ENCODE results near the gene NR6A1.

The NR6A1 gene

GRCh38 chr9:124805186-124805585, 34.1 kb upstream of the NR6A1 start:
- no peaks in the 10 kb centered on the region for H3K9me3 ChIP-seq (ENCODE audit: control insufficient read depth, insufficient read depth, low read depth, low read length)
- no peak for TF ChIP-seq PATZ1 (tag by site-specific recombination; IDR thresholded peaks at IDR 0.05)
- TF ChIP-seq ZNF121 (tag by site-specific recombination; IDR thresholded peaks at IDR 0.05) = no peak
- no peak for TF ChIP-seq ZNF280C (tag by site-specific recombination; IDR thresholded peaks at IDR 0.05)
- TF ChIP-seq TRIM28 (IDR thresholded peaks at IDR 0.05; ENCODE audit: borderline replicate concordance, low read length) = no peak
- TF ChIP-seq ZNF266 (tag by site-specific recombination; IDR thresholded peaks at IDR 0.05; ENCODE audit: low read depth) = no peak
- no peak for TF ChIP-seq ZNF362 (tag by site-specific recombination; IDR thresholded peaks at IDR 0.05)
- TF ChIP-seq MYNN (tag by site-specific recombination; IDR thresholded peaks at IDR 0.05; ENCODE audit: borderline replicate concordance) = no peak
- TF ChIP-seq ZNF629 (tag by site-specific recombination; IDR thresholded peaks at IDR 0.05) = no peak
- TF ChIP-seq ZSCAN4 (tag by site-specific recombination; IDR thresholded peaks at IDR 0.05) = no peak
- TF ChIP-seq ZNF624 (tag by site-specific recombination; IDR thresholded peaks at IDR 0.05) = no peak
- no peak for TF ChIP-seq KLF10 (tag by site-specific recombination; IDR thresholded peaks at IDR 0.05)
- TF ChIP-seq ZNF660 (tag by site-specific recombination; IDR thresholded peaks at IDR 0.05) = no peak
- TF ChIP-seq SCRT1 (tag by site-specific recombination; IDR thresholded peaks at IDR 0.05; ENCODE audit: borderline replicate concordance) = no peak
- no peak for TF ChIP-seq MZF1 (tag by site-specific recombination; IDR thresholded peaks at IDR 0.05; ENCODE audit: borderline replicate concordance)
- TF ChIP-seq ZNF391 (tag by site-specific recombination; IDR thresholded peaks at IDR 0.05; ENCODE audit: borderline replicate concordance, low read depth) = no peak
- no peak for TF ChIP-seq ZNF785 (tag by site-specific recombination; IDR thresholded peaks at IDR 0.05)
- no peak for TF ChIP-seq ZNF175 (tag by site-specific recombination; IDR thresholded peaks at IDR 0.05)
- no peak for TF ChIP-seq ZNF112 (tag by site-specific recombination; IDR thresholded peaks at IDR 0.05)
- no peaks in the 10 kb centered on the region for H3K36me3 ChIP-seq (ENCODE audit: control insufficient read depth in 2 of 2, insufficient read depth in 1 of 2, low read length in 2 of 2)
- CTCF ChIA-PET = interaction anchor here (1.2 to 10.0 kb wide), 2 partner anchors 31 to 46 kb away, joined by 3 to 97 read pairs; partner anchors contain the start of genes NR6A1 and OLFML2A
- H3K4me3 ChIP-seq (ENCODE audit: low read depth, low read length) = no peak overlapping the region
- H3K27ac ChIP-seq (ENCODE audit: extremely low read depth, low read depth, low read length) = no peak overlapping the region
- POLR2A ChIA-PET = interaction anchor here (1.1 kb wide), 1 partner anchor 57 kb away, joined by 3 read pairs; no protein-coding TSS in a partner anchor
- no peaks in the 10 kb centered on the region for H3K4me1 ChIP-seq (ENCODE audit: control insufficient read depth, insufficient read depth, low read length)

GRCh38 chr9:124803911-124804310, 32.8 kb upstream of the NR6A1 start:
- Histone ChIP-seq H3K27ac (ENCODE audit: extremely low read depth, low read depth, low read length) (no peak overlapping the region), H3K9me3 (ENCODE audit: control insufficient read depth, insufficient read depth, low read depth, low read length) (no peaks in the 10 kb centered on the region), H3K36me3 (ENCODE audit: control insufficient read depth in 2 of 2, insufficient read depth in 1 of 2, low read length in 2 of 2) (no peaks in the 10 kb centered on the region), H3K4me3 (ENCODE audit: low read depth, low read length) (no peak overlapping the region), H3K4me1 (ENCODE audit: control insufficient read depth, insufficient read depth, low read length) (no peaks in the 10 kb centered on the region)
- no peak for TF ChIP-seq ZBTB17 (tag by site-specific recombination; IDR thresholded peaks at IDR 0.05)
- POLR2A ChIA-PET = no interaction called here
- CTCF ChIA-PET = interaction anchor here (0.6 to 1.0 kb wide), 2 partner anchors 26 to 48 kb away, joined by 3 to 6 read pairs; no protein-coding TSS in a partner anchor

Measured in HEK293 (cell line).